A673 (cell line): ENCODE measurements around the gene VASH1. TPM values are rescaled to one million over a fixed set of nuclear protein-coding genes. Genes with fewer than 3 reads are reported as not detected.

Experiments
- BruUV-seq: library from RNA; stranded (reverse); fragments of 400-500 nt; replicated peaks from 2 replicates; lab custom pipeline; 2021; lab: Mats Ljungman, UMichigan
- CTCF ChIA-PET: fragments of 300-600 bp; sonication (Branson Sonifier 250); formaldehyde crosslinking; loops from one replicate; lab custom pipeline; 2022; ENCODE audit warnings: antibody characterized with exemption; lab: Charles Lee
- POLR2A ChIA-PET: fragments of 300-600 bp; sonication (Branson Sonifier 250); formaldehyde crosslinking; loops from one replicate; lab custom pipeline; 2022; ENCODE audit warnings: antibody characterized with exemption; ENCODE audit not compliant: low non-redundant PET; lab: Charles Lee
- DNase-seq: peaks from one replicate; pipeline ENCODE4 v3.0.0-alpha.2; 2015; ENCODE audit warnings: low spot score
- H3K27ac ChIP-seq: fragments of 200-600 bp; sonication (generic); 2 replicates; pipeline ENCODE4 v1.5.1; 2016; ENCODE audit warnings: mixed run types, low read depth, mild to moderate bottlenecking, mixed read lengths, antibody characterized with exemption, low read length; ENCODE audit not compliant: poor library complexity, severe bottlenecking
- H3K27me3 ChIP-seq: fragments of 200-600 bp; sonication (generic); replicated peaks from 2 replicates; pipeline ENCODE4 v1.6.1; 2017; ENCODE audit warnings: mixed run types, low read depth, mild to moderate bottlenecking, mixed read lengths, antibody characterized with exemption, low read length; ENCODE audit not compliant: insufficient read depth, poor library complexity
- H3K36me3 ChIP-seq: fragments of 200-600 bp; sonication (generic); 2 replicates; pipeline ENCODE4 v1.6.1; 2016; ENCODE audit warnings: mixed run types, mild to moderate bottlenecking, mixed read lengths, antibody characterized with exemption, low read length; ENCODE audit not compliant: insufficient read depth, poor library complexity, severe bottlenecking
- H3K4me1 ChIP-seq: fragments of 200-600 bp; sonication (generic); 2 replicates; pipeline ENCODE4 v1.6.1; 2017; ENCODE audit warnings: mixed run types, mild to moderate bottlenecking, mixed read lengths, antibody characterized with exemption, low read length; ENCODE audit not compliant: insufficient read depth, poor library complexity, severe bottlenecking
- H3K4me3 ChIP-seq: fragments of 200-600 bp; sonication (generic); 2 replicates; pipeline ENCODE4 v1.5.1; 2016; ENCODE audit warnings: low read depth, mixed run types, mild to moderate bottlenecking, mixed read lengths, low read length; ENCODE audit not compliant: poor library complexity, severe bottlenecking
- H3K9me3 ChIP-seq: fragments of 200-600 bp; sonication (generic); 2 replicates; pipeline ENCODE4 v1.6.1; 2016; ENCODE audit warnings: mixed run types, low read depth, mild to moderate bottlenecking, mixed read lengths, antibody characterized with exemption, low read length; ENCODE audit not compliant: poor library complexity, severe bottlenecking
- CTCF ChIP-seq: fragments of 300-800, 200-600 bp; sonication (generic); conservative IDR thresholded peaks from 2 replicates; pipeline ENCODE4 v1.5.1; 2017; ENCODE audit warnings: low read depth, mild to moderate bottlenecking, antibody characterized with exemption, low read length, moderate library complexity, mixed read lengths
- EZH2 ChIP-seq: fragments of 200-600 bp; sonication (generic); IDR thresholded peaks from 2 replicates; pipeline ENCODE4 v1.6.1; 2017; ENCODE audit warnings: borderline replicate concordance, low read depth, mild to moderate bottlenecking, mixed read lengths, antibody characterized with exemption, low read length; ENCODE audit not compliant: poor library complexity, severe bottlenecking
- intact Hi-C: fragments of 100-400 bp; cut with micrococcal nuclease; formaldehyde crosslinking; loops from one replicate; pipeline ENCODE4 v1.10.0; 2022; ENCODE audit not compliant: unreplicated experiment
- total RNA-seq: library from RNA; stranded (reverse); gene quantifications from 2 replicates; pipeline ENCODE4 v1.2.3, GENCODE V29; 2021

The VASH1 gene
- total RNA-seq, 1 experiment from 2014 or later: 6.8 TPM

DNA sequence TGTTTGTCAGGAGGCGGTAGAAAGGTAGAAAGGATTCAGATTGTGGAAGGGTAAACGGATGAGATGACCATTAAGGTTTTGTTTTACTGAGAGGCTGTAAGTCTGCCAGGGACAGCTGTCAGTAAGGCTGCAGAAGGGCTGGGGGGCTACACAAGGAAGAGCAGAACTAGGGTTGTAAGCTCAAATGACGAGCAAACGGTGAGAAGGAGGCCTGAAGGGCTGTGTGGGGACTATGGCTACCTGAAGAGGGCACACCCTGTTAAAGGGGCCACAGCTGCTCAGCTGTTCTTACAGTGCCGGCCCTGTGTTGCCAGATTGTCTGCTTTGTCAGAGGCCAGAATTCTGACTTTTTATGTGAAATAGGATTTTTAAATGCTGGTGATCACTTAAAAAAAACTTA, 19.1 kb downstream of the VASH1 start:
- no peak overlapping the region for H3K4me3 ChIP-seq
- CTCF ChIA-PET: no interaction called here
- intact Hi-C loops: no loop called here
- H3K36me3 ChIP-seq: no peaks in the 10 kb centered on the region
- BruUV-seq: no TSS peak
- H3K4me1 ChIP-seq: no peaks in the 10 kb centered on the region
- POLR2A ChIA-PET: no interaction called here
- H3K9me3 ChIP-seq: no peaks in the 10 kb centered on the region
- H3K27ac ChIP-seq: no peak overlapping the region
- no peak for DNase-seq
- TF ChIP-seq CTCF: no peak
- TF ChIP-seq EZH2: no peak
- no peaks in the 10 kb centered on the region for H3K27me3 ChIP-seq

DNA sequence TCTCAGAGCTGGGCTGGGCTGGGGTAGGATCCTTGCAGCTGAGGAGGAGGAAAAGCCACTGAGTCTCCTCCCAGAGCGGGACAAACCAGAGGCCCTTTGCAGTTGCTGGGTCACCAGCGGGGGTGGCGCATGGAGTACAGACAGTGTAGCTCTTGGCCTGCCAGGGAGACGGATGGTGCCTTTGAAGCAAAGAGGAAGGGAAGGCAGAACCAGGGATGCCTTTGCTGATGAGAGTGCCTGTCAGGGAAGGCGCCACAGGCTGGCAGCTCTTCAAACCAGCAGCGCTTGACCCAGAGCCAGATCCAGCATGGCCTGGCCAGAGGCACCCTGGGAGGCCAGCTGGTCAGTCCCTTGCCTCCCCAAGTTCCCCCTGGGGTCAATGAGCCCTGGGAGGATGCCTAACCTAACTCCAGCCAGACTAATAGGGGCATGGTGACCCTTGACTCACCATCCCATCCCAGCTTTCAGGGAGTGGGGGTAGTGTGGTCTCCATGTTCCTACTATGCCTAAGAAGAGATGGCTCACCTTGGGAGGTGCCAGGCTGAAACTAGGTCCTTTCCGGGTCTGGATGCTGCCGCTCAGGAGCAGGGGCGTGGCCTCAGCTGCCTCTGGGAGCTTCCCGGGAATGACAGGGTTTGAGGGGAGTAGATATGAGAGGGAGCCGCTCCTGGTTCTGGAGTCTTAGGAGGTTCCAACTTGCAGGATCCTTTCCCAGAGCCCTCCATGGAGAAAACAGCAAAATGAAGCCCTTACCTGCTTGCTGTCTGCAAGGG, 19.8 kb downstream of the VASH1 start:
- H3K27ac ChIP-seq: no peak overlapping the region
- no peak for TF ChIP-seq CTCF
- no peak for TF ChIP-seq EZH2
- no peak for DNase-seq
- no TSS peak for BruUV-seq
- no peaks in the 10 kb centered on the region for H3K9me3 ChIP-seq
- no peaks in the 10 kb centered on the region for H3K4me1 ChIP-seq
- no peak overlapping the region for H3K4me3 ChIP-seq
- ChIA-PET POLR2A (no interaction called here), CTCF (interaction anchor here (0.5 kb wide), 1 partner anchor 66 kb away, joined by 5 read pairs; no protein-coding TSS in a partner anchor)
- H3K36me3 ChIP-seq: no peaks in the 10 kb centered on the region
- intact Hi-C loops: no loop called here
- no peaks in the 10 kb centered on the region for H3K27me3 ChIP-seq

- no peaks in the 10 kb centered on the region for H3K27me3 ChIP-seq
- no TSS peak for BruUV-seq
- H3K36me3 ChIP-seq: no peaks in the 10 kb centered on the region
- H3K9me3 ChIP-seq: no peaks in the 10 kb centered on the region
- intact Hi-C loops: no loop called here
- ChIA-PET POLR2A (no interaction called here), CTCF (no interaction called here)
- TF ChIP-seq EZH2 (no peak), CTCF (no peak)
- no peaks in the 10 kb centered on the region for H3K4me1 ChIP-seq
- no peak overlapping the region for H3K27ac ChIP-seq
- H3K4me3 ChIP-seq: no peak overlapping the region
- no peak for DNase-seq
These were observed 20.4 kb downstream of the VASH1 start for GRCh38 chr14:76781648-76782051.
